H9 (cell line): ENCODE measurements around the gene SACM1L. TPM values are rescaled to one million over a fixed set of nuclear protein-coding genes. Genes with fewer than 3 reads are reported as not detected.

Experiments
- DNase-seq: peaks from one replicate; pipeline ENCODE4 v3.0.0-alpha.2; 2017
- H2AFZ ChIP-seq: one replicate; pipeline ENCODE4 v1.6.1; 2013; ENCODE audit warnings: mild to moderate bottlenecking, low read length, control low read depth, moderate library complexity
- H2AK5ac ChIP-seq: 2 replicates; pipeline ENCODE4 v1.6.1; 2013; ENCODE audit warnings: low read length, control low read depth, mixed read lengths; ENCODE audit not compliant: insufficient read length
- H2BK120ac ChIP-seq: one replicate; pipeline ENCODE4 v1.6.1; 2013; ENCODE audit warnings: low read depth, mild to moderate bottlenecking, low read length, control low read depth, inconsistent platforms; ENCODE audit not compliant: poor library complexity, severe bottlenecking
- H2BK12ac ChIP-seq: 2 replicates; pipeline ENCODE4 v1.6.1; 2013; ENCODE audit warnings: low read length, control low read depth, mixed read lengths, low read depth; ENCODE audit not compliant: insufficient read length
- H2BK15ac ChIP-seq: 2 replicates; pipeline ENCODE4 v1.6.1; 2013; ENCODE audit warnings: low read depth, low read length, control low read depth
- H2BK20ac ChIP-seq: one replicate; pipeline ENCODE4 v1.6.1; 2013; ENCODE audit warnings: low read depth, mild to moderate bottlenecking, low read length, control low read depth, inconsistent platforms; ENCODE audit not compliant: poor library complexity, severe bottlenecking
- H2BK5ac ChIP-seq: 2 replicates; pipeline ENCODE4 v1.6.1; 2013; ENCODE audit warnings: low read length, control low read depth, mixed read lengths; ENCODE audit not compliant: insufficient read length
- H3K14ac ChIP-seq: 2 replicates; pipeline ENCODE4 v1.6.1; 2013; ENCODE audit warnings: low read length, control low read depth; ENCODE audit not compliant: insufficient read depth
- H3K18ac ChIP-seq: 2 replicates; pipeline ENCODE4 v1.6.1; 2013; ENCODE audit warnings: low read depth, mild to moderate bottlenecking, mixed read lengths, low read length, control low read depth; ENCODE audit not compliant: insufficient read length
- H3K23ac ChIP-seq: 2 replicates; pipeline ENCODE4 v1.6.1; 2013; ENCODE audit warnings: low read length, control low read depth, mixed read lengths, low read depth; ENCODE audit not compliant: insufficient read length
- H3K23me2 ChIP-seq: 2 replicates; pipeline ENCODE4 v1.6.1; 2013; ENCODE audit warnings: low read depth, mild to moderate bottlenecking, mixed read lengths, low read length, control low read depth; ENCODE audit not compliant: insufficient read length, poor library complexity, severe bottlenecking
- H3K27ac ChIP-seq: 2 replicates; pipeline ENCODE4 v1.5.1; 2013; ENCODE audit warnings: low read length, control low read depth, mixed read lengths, low read depth; ENCODE audit not compliant: insufficient read length
- H3K27me3 ChIP-seq: 2 replicates; pipeline ENCODE4 v1.6.1; 2013; ENCODE audit warnings: low read length, control low read depth, inconsistent platforms; ENCODE audit not compliant: insufficient read depth
- H3K4ac ChIP-seq: 2 replicates; pipeline ENCODE4 v1.6.1; 2013; ENCODE audit warnings: low read depth, mild to moderate bottlenecking, control low read depth, inconsistent platforms, low read length, moderate library complexity
- H3K4me1 ChIP-seq: 2 replicates; pipeline ENCODE4 v1.6.1; 2013; ENCODE audit warnings: low read length, control low read depth, inconsistent platforms; ENCODE audit not compliant: insufficient read depth
- H3K4me2 ChIP-seq: 2 replicates; pipeline ENCODE4 v1.6.1; 2013; ENCODE audit warnings: low read length, control low read depth, mixed read lengths; ENCODE audit not compliant: insufficient read length, insufficient read depth
- H3K56ac ChIP-seq: 2 replicates; pipeline ENCODE4 v1.6.1; 2013; ENCODE audit warnings: low read depth, mild to moderate bottlenecking, mixed read lengths, low read length, control low read depth; ENCODE audit not compliant: insufficient read length
- H3K79me1 ChIP-seq: 2 replicates; pipeline ENCODE4 v1.6.1; 2013; ENCODE audit warnings: low read depth, mild to moderate bottlenecking, moderate library complexity, low read length, control low read depth, inconsistent platforms; ENCODE audit not compliant: insufficient read depth, poor library complexity, severe bottlenecking
- H3K79me2 ChIP-seq: 2 replicates; pipeline ENCODE4 v1.6.1; 2013; ENCODE audit warnings: low read length, control low read depth, inconsistent platforms; ENCODE audit not compliant: insufficient read depth
- H3K9ac ChIP-seq: 2 replicates; pipeline ENCODE4 v1.6.1; 2013; ENCODE audit warnings: low read length, control low read depth, mixed read lengths; ENCODE audit not compliant: insufficient read length; ENCODE audit errors: extremely low read depth
- H3K9me3 ChIP-seq: one replicate; pipeline ENCODE4 v1.6.1; 2013; ENCODE audit warnings: low read depth, low read length, inconsistent platforms; ENCODE audit not compliant: control insufficient read depth
- H3T11ph ChIP-seq: one replicate; pipeline ENCODE4 v1.6.1; 2013; ENCODE audit warnings: mild to moderate bottlenecking, low read length, control low read depth, inconsistent platforms
- H4K20me1 ChIP-seq: one replicate; pipeline ENCODE4 v1.6.1; 2013; ENCODE audit not compliant: control insufficient read depth, insufficient read length, insufficient read depth
- H4K5ac ChIP-seq: 2 replicates; pipeline ENCODE4 v1.6.1; 2013; ENCODE audit warnings: low read depth, mild to moderate bottlenecking, mixed read lengths, low read length, control low read depth; ENCODE audit not compliant: insufficient read length
- H4K8ac ChIP-seq: replicated peaks from 2 replicates; pipeline ENCODE4 v1.6.1; 2013; ENCODE audit warnings: low read length, control low read depth, mixed read lengths, low read depth; ENCODE audit not compliant: insufficient read length
- H4K91ac ChIP-seq: 2 replicates; pipeline ENCODE4 v1.6.1; 2013; ENCODE audit warnings: low read depth, mild to moderate bottlenecking, moderate library complexity, mixed read lengths, low read length, control low read depth; ENCODE audit not compliant: insufficient read length
- H3K27ac Mint-ChIP-seq, 3 experiments: 2 replicates in 2 of 3; 3 replicates in 1 of 3; pipeline ENCODE4 v1.8.0; 2020 to 2021; ENCODE audit warnings: mixed read lengths in 3 of 3, mild to moderate bottlenecking in 1 of 3, moderate library complexity in 1 of 3
- H3K27me3 Mint-ChIP-seq: 2 replicates; pipeline ENCODE4 v1.8.0; 2021; ENCODE audit warnings: low read depth, mild to moderate bottlenecking, moderate library complexity, mixed read lengths
- H3K36me3 Mint-ChIP-seq, 3 experiments: 2 replicates in 2 of 3; 3 replicates in 1 of 3; pipeline ENCODE4 v1.8.0; 2020 to 2021; ENCODE audit warnings: low read depth in 3 of 3, mixed read lengths in 3 of 3; ENCODE audit not compliant: insufficient read depth in 1 of 3
- H3K4me1 Mint-ChIP-seq, 2 experiments: 2 replicates each; pipeline ENCODE4 v1.8.0; 2020; ENCODE audit warnings: mixed read lengths in 2 of 2
- H3K4me3 Mint-ChIP-seq, 2 experiments: 2 replicates in 1 of 2; 3 replicates in 1 of 2; pipeline ENCODE4 v1.8.0; 2020 to 2021; ENCODE audit warnings: mild to moderate bottlenecking in 2 of 2, mixed read lengths in 2 of 2, moderate library complexity in 1 of 2
- H3K9me3 Mint-ChIP-seq, 2 experiments: 2 replicates in 1 of 2; 3 replicates in 1 of 2; pipeline ENCODE4 v1.8.0; 2020; ENCODE audit warnings: mild to moderate bottlenecking in 2 of 2, mixed read lengths in 2 of 2, moderate library complexity in 1 of 2
- WGBS: extraction: QIAGEN DNeasy Blood & Tissue Kit; methylation state at CpG from one replicate; pipeline ENCODE4 v1.1.7; 2013; ENCODE audit warnings: missing lambda C conversion rate, low lambda C conversion rate, mixed read lengths; ENCODE audit not compliant: insufficient read length; ENCODE audit errors: extremely low coverage; 5-methylcytosine and 5-hydroxymethylcytosine counted together
- total RNA-seq: library from RNA; stranded (reverse); gene quantifications from 2 replicates; pipeline ENCODE4 v1.2.1, GENCODE V29; 2021
- TF ChIP-seq, protein P1 (sequence below): fragments of 200-600 bp; sonication (generic); conservative IDR thresholded peaks from 3 replicates; pipeline ENCODE4 v1.8.0; 2021; ENCODE audit warnings: antibody characterized with exemption, mild to moderate bottlenecking

SACM1L gene
- total RNA-seq, 1 experiment from 2014 or later = 52.8 TPM

DNA sequence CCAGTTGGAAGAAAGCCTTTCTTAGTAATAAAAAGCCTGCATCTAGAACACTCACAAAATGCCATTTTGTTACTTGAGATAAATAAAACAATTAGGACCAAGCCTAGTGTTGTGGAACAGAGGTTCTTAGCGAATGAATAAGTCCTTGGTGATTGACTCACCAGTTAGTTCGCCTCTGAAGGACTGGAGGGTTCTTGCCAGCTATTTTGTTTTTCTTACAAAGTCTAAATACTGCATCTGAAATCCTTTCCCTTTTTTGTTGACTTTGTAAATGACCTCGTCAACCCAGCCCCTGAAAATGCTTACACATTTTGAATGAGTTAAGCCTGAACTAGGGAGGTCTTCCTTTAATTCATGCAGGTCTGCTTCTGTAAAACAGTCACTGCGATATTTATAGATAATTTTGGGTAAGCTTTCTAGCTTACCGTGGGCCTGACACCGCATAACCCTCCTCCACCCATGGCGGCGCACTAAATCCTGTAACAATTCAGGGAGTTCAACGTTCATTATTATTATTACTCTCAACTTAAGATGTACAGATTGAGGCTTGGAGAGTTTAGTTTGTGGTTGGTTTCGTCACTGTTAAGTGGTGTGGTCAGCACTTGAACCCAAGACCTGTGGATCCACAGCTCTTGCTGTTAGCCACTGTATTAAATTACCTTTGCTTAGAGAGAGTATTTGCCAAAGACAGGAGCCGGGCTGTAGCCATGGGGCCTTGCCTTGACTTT is 45.0 kb upstream of the SACM1L start:
- Histone ChIP-seq H3K23me2 (no peaks in the 10 kb centered on the region), H3T11ph (no peak overlapping the region), H3K4me1 (peaks cover 13% of the 10 kb centered on the region), H4K20me1 (no peaks in the 10 kb centered on the region), H3K56ac (no peak overlapping the region), H2BK15ac (no peak overlapping the region), H3K27me3 (no peaks in the 10 kb centered on the region), H2BK120ac (no peak overlapping the region), H3K23ac (no peak overlapping the region), H3K18ac (no peak overlapping the region), H4K8ac (no peak overlapping the region), H3K4me2 (no peak overlapping the region), H3K79me1 (no peaks in the 10 kb centered on the region), H3K27ac (no peak overlapping the region), H2BK12ac (no peak overlapping the region), H4K91ac (no peak overlapping the region), H2AFZ (no peak overlapping the region), H2AK5ac (no peak overlapping the region), H2BK20ac (no peak overlapping the region), H4K5ac (no peak overlapping the region), H3K14ac (no peak overlapping the region), H3K4ac (no peak overlapping the region), H3K79me2 (no peaks in the 10 kb centered on the region), H3K9ac (no peak overlapping the region), H2BK5ac (no peak overlapping the region), H3K9me3 (no peaks in the 10 kb centered on the region)
- Mint-ChIP-seq H3K4me3 (no peak overlapping the region), H3K4me1 (peaks cover 32 to 36% of the 10 kb centered on the region in 2 experiments), H3K36me3 (peaks cover 0 to 20% (median 7%) of the 10 kb centered on the region in 3 experiments; a peak in 5 of 7 replicates), H3K27ac (peak overlapping the region in 2 of 3 experiments; percentile 55 to 83; a peak in 5 of 7 replicates), H3K27me3 (no peaks in the 10 kb centered on the region), H3K9me3 (no peaks in the 10 kb centered on the region; a peak in 1 of 5 replicates)
- WGBS = no CpG with 5 or more reads among the region's 11 CpGs
- TF ChIP-seq, protein P1, sequence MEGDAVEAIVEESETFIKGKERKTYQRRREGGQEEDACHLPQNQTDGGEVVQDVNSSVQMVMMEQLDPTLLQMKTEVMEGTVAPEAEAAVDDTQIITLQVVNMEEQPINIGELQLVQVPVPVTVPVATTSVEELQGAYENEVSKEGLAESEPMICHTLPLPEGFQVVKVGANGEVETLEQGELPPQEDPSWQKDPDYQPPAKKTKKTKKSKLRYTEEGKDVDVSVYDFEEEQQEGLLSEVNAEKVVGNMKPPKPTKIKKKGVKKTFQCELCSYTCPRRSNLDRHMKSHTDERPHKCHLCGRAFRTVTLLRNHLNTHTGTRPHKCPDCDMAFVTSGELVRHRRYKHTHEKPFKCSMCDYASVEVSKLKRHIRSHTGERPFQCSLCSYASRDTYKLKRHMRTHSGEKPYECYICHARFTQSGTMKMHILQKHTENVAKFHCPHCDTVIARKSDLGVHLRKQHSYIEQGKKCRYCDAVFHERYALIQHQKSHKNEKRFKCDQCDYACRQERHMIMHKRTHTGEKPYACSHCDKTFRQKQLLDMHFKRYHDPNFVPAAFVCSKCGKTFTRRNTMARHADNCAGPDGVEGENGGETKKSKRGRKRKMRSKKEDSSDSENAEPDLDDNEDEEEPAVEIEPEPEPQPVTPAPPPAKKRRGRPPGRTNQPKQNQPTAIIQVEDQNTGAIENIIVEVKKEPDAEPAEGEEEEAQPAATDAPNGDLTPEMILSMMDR = no peak
- DNase-seq = no peak
